GM19467 (cell line): ENCODE data around the gene ASAP2.
"Not testable (repeated sequence)": the region's sequence is repeated elsewhere in the genome, so short reads cannot be mapped to it uniquely, and the experiment has no call there.

Source experiments
- ATAC-seq: cut with Tn5 transposase; IDR thresholded peaks from one replicate; pipeline ENCODE4 v1.9.1; 2021; ENCODE audit warnings: mild to moderate bottlenecking, moderate library complexity; ENCODE audit not compliant: unreplicated experiment

ASAP2 gene

DNA sequence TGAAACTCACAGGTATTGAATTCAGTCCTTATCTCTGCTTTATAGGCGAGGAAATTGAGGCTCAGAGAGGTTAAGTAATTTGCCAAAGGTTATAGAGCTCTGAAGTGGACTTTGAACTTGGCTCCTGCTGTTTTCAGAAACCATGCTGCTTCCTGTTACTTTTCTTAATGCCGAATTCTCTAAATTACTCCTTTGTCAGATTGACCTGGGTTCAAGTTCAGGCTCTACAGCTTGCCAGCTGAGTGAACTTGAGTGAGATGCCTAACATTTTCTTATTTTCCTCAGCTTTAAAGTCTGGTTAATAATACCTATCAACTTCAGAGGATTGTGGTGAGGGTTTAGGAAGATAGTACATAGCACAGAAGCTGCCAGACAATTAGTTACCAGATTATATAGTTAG is 3.4 kb downstream of the ASAP2 start:
- no peak for ATAC-seq

DNA sequence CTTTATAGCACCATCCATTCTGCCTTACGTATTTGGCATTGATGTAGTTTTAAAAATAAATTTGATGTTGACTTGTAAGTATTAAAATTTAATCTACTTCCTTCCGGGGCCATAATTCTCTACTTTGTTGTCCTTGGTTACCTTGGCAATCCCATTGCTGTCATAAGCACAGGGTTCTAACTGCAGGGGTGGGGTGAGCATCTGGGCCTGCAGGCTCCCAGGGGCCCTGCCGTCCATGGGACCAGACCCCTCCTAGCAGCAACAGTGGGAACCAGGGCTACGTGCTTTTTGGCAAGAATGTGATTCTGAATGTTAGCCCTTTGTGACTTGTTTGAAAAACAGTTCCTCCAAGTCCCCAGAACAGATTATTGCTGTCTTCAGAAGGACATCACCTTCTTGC is 4.9 kb downstream of the ASAP2 start:
- ATAC-seq: no peak

DNA sequence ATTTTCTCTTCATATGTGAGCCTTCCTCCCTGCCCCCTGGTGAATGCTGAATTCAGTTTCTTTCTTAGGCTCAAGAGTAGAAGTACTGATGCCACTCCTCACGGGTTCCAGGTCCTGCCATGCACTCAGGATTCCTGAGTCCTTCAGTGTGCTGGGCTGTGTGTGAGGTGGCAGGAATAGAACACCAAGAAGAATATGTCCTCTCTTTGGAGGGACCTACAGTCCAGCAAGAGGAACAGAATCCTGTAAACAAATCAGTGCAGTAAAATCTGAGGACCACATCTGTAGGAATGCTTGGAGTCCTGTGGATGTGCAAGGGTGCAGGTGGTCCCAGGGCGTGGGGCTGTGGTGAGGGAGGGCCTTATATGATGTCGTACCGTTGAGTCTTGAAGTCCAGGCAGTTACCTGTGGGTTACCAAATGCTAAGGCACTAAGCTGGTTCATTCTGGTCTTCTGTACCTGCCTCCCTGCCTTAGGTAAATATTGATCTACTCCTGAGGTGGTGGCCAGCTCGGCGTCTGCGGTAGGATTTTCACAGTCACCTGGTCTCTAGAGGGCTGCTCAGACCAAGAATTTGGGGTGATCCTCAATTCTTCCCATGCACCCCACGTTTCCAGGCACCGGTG is 5.5 kb downstream of the ASAP2 start:
- ATAC-seq: no peak

DNA sequence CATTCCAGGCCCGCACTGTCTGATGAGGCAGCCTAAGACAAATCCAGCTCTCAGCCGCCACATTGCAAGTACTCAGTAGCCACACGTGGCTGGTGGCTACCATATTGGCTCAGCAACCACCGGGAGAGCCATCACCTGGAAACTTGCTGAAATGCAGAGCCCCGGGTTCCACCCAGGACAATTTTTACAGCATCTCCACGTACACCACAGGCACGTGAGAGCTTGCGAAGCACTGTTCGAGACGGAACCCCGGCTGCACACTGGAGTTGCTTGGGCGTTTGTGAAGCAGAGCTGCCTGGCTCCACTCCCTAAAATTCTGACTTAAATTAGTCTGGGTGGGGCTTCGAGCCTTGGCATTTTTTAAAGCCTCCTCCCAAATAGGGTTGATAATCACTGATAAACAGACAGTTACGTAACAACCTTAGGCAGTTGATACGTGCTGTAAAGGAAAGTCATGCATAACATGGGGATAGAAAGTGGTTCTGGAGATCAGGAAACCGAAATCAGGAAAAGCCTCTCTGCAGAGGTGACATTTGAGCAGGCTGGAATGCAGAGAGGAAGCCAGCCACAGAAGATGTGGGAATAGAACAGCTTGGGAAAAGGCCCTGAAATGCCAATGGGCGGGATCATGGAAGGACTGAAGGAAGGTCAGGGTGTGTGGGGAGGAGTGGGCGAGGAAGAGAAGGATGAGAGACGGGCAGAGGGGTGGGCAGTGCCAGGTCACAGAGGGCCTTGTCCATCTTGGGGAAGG is 6.2 kb downstream of the ASAP2 start:
- no peak for ATAC-seq

DNA sequence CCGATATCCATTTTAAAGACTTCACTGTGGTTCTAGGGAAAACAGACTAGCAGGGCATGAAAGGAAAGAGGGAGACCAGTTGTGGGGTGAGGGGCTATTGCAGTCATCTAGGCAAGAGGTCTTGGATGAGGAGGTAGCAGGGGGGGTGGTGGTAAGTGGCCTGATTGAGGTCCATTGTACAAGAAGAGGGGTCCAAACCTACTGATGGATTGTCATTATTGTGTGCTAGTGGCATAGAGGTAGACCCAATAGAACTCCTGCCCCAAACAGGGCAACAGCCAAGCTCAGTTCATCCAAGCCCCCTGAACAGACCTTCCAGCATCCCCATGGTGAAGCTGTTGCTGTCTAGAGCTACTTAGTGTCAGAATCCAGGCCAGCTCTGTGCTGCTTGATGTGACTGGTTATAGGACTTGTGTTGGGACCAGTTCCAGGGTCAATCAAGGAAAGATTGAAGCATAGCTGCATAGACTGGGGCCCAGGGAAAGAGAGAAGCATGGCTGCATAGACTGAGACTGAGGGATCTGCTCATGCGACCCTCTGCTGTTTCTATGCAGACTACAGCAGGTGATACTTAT is 7.0 kb downstream of the ASAP2 start:
- ATAC-seq: no peak

DNA sequence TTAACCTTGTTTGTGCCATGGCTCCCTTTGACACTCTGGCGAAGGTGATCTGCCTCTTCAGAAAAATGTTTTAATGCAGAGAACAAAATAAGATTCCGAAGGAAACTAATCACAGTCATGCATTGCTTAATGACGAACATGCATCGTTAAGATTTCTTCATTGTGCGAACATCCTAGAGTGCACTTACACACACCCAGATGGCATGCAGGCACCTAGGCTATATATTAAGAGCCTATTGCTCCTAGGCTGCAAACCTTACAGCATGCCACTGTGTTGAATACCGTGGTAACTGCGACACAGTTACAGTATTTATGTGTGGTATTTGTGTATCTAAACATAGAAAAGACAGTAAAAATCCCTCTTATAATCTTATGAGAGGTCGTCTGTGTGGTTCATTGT is 8.3 kb downstream of the ASAP2 start:
- no peak for ATAC-seq

DNA sequence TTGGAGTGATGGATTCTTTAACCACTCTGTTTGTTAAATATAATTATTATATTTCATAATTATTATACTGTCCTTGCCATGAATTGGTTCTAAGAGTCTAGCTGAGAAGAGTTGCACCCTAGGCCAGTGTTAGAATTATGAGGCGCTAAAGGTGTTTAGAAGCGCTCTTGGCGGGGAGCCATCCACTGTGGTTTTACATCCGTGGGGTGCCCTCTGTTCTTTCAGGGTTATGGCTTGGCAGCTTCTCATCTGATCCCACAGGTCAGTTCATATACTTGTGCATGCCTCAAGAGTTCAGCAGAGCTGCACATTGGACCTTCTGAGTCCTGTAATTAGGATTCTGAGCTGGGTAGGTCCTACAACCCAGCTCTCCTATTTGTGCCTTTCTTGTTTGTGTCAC is 9.1 kb downstream of the ASAP2 start:
- no peak for ATAC-seq

DNA sequence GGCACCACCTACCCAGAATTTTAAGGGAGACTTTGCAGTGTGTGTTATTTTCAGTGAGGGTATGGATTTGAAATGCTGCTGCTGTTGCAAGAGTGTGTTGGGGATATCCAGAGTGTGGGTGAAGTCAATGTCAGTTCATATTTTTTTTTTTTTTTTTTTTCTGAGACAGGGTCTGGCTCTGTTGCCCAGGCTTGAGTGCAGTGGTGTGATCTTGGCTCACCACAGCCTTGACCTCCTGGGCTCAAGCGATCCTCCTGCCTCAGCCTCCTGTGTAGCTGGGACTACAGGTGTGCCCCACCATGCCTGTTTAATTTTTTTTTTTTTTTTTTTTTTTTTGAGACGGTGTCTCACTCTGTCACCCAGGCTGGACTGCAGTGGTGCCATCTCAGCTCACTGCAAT is 9.5 kb downstream of the ASAP2 start:
- ATAC-seq: not testable (repeated sequence)

DNA sequence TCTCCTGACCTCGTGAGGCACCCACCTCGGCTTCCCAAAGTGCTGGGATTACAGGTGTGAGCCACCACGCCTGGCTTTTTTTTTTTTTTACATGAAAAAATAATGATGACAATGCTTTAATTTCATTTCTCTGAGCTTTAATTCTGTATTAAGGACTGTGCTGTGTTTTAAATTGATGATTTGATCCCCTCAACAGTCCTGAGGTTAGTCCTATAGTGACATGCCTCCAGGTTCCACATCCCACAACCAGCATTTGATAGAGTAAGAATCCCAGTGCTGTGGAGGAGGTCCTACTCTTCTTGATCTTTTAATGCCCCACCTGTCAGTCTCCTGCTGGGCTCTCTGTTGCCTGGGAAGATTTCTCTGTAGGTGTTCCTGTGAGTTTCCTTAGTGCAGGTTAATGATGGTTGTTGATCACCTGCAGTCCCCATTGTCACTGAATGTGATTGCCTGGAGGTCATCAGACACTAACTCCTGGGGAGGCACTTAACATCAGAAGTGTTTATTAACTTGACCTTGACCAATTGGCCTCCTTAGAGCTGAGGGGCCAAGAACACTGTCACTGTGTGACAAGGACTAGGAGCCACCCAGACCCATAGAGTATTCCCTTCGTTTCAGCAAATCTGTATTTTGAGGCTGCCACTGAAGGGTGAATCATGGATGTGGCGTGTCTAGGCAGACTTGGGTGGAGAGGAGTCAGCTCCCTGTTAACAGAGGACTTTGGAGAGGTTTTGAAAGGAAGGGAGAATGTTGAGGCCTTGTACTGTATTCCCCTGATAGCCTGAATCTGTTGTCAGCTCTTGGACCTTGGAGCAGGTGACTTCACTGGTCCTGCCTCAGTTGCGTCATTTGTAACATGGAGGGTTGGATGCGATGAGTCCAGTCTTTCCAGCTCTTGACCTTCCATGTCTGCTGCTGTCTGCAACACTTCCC is 11.5 kb downstream of the ASAP2 start:
- no peak for ATAC-seq

DNA sequence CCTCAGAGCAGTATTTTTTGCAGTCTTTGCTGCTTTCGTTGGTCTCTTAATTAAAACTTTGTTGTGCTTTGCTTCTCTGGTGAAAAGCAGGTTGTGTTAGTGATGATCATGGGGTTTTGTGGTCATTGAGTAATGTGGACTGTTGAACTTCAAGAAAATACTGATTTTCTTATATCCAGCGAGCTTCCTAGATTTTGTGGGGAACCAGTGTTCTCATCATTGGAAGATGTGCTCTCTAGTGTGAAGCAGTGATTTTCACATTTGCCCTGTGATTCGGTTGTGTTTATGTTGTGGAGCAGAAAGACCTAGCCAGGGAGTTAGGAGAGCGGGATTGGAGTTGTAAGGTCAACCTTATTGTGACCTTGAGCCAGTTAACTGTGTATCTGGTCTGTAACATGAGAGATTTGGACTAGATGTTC is 12.4 kb downstream of the ASAP2 start:
- no peak for ATAC-seq

DNA sequence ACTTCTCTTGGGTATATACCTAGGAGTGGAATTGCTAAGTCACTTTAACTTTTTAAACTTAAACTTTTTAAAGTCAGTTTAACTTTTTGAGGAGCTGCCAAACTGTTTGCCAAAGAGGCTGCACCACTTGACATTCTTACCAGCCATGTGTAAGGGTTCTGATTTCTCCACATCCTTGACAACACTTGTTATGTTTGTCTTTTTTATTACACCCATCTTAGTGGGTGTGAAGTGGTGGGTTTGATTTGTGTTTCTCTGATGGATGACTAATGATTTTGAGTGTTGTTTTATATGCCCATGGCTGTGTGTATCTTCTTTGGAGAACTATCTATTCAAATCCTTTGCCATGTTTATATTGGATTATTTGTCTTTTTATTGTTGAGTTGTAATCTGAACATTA is 13.6 kb downstream of the ASAP2 start:
- no peak for ATAC-seq

DNA sequence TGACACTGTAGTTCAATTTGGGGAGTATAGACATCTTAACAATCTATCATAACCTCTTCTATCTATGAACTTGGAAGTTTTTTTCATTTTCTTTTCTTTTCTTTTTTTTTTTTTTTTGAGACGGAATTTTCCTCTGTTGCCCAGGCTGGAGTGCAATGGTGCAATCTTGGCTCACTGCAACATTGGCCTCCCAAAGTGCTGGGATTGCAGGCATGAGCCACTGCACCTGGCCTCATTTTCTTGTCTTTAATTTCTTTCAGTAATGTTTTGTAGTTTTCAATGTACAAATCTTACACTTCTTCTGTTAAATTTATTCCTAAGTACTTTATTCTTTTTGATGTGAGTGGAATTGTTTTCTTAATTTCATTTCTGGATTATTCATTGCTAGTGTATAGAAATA is 14.6 kb downstream of the ASAP2 start:
- ATAC-seq: no peak

DNA sequence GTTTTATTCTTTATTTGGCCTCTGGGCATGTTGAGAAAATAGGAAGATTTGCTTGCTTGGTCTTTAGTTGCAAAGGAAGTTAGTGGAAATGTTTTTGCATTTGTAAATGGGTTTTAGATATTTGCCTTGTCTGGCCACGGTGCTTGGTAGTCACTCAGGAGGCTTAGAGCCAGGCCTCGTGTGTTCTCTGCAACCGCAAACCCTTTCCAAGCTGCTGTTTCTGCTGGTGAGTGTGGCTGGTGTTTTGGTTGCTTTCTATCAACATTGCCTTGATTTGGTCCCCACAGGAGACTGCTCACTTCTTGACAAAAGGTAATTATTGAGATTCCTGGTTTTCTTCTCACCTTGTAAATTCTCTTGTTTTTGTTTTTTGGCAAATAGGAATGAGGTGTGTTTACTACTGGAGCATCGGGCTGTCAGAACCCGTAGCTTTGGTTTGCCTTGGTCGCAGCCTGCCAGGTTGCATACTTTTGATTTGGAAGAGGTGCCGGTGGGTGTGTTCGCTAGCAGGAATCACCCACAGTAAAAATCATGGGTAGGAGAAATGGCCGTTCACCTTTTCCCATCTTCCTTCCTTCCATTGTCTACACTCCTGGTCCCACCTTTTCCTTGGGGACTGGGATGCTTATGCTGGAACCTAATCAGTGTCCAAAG is 15.8 kb downstream of the ASAP2 start:
- ATAC-seq: no peak

DNA sequence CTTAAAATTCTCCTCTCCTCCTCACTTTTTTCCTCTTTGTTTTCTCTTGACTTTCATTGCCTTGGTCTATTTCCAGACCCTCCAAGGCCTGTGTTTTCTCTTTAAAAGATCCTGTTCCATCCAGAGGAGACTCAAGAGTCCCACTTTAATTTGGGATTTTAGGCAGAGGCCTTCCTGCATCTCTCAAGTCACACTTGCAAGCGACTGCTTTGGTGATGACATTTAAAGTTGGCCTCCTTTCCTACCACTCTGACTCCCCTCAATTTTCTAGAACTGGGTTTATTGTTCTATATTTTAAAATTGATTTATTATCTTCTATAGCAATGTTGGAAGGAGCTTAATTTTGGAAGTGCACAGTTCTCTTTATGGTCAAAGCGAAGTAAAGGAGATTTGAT is 16.3 kb downstream of the ASAP2 start:
- ATAC-seq: no peak

DNA sequence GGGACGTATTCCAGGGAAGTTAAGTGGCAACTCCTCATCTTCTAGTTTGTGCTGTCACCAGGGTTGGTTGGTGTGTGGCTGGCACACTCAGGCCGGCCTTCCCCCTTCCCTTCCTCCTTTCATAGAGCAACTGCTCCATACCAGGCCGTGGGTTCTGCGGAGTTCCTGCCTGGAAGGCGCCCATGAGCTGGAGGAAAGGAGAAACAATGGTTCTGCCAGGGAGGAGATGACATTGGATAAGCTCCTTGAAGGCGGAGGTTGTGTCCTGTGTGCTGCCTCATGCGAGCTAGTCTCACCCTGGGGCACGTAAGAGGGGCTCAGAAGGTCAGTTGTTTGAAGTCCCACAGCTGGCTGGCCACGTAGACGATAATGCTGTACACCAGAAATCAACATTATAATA is 19.2 kb downstream of the ASAP2 start:
- ATAC-seq: no peak

DNA sequence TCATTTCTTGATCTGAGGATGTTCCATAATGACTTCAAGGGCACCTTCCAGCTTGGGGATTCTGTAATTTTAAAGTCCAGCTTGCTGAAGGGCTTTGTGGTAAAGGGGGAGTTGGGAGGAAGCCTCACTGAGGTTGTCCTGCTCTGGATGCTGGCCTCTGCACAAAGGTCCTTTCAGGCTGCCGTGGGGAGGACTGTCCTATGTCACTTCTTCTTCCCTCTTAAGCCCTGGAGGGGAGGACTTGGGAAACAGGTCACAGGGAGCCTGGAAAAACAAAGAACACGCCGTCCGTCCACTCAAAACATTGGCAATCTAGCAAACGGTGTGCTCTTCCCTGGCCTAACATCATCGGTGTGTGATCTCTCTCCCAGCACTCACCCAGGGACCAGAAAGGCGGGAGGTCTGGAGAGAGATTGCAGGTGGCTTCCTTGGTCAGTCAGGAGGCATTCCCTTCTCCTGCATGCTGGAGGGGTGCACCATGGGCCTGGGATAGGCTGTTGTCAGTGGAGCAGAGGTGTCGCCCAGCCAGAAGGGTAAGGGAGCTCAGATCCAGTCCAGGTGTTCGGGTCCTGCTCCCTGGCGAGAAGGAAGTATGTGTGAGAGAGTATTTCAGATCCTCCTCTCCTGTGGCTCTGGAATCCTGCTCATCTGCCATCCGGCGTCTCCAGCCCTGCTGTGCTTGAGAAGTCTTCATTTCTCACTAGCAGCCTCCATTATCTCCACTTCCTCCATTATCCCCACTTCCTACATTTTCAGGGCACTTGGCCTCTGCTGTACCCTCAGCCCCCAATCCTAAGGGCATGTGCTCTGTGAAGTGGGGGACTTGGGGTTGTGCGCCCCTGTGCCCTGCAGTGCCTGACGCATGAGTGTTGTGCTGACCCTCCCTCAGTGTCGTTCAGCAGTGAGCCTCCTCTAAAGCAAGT is 20.1 kb downstream of the ASAP2 start:
- no peak for ATAC-seq

DNA sequence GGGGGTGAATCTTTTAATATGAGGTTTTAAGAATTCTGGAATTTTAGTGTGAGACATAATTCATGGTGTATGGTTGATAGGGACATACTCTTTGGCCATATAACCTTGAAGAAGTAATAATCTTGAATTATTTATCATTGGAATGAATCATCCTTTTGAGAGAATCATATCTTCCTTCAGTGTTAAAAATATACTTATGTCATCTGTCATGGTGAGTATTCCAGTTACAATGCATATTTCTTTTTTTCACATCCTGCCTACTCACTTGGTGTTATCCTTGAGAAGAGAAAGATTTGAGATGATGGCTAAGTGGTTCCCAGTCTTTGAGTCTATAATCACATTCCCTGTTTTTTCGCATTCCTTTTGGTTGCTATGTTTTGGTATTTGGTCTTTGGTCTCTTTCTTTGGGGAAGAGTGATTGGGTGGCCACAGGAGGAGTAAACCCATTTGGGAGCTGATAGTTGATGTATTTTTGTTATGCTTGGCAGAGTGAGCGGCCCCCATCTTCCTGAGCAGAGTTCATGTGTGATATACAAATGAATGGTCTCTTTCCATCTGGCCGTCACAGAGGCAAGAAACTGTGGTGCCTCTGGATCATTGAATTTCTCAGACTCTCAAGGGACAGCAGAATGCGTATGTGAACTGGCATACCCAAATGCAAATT is 21.6 kb downstream of the ASAP2 start:
- no peak for ATAC-seq

DNA sequence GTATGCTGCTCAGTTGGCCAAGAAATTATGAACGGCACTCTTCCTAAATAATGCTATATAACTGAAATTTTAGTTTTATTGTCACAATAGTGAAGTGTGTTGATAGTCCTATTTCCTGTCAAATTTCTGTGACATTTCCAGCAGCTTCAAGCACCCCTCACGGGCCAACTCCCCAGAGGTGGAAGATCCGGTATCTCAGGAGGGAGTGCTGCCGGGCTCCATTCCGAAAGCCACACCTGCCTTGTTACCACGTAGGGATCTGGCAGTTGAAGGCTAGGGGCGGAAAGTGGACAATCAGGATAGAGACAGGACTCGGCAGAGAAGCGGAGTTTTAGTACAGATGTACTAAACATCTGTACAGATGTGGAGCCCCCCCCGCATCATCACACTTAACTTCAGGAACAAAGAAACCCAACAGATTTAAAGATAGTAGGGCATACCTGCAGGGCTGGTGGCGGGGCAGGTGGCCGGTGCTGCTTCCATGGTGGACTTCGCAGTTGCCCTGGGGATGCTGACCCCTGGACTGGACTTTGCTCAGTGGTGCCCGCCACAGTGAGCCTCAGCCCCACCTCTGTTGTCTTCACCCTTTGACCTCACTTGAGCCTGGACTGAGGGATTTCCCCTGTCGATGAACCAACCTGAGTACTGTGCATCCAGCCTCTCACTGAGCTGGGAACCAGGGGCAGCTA is 22.3 kb downstream of the ASAP2 start:
- ATAC-seq: no peak

DNA sequence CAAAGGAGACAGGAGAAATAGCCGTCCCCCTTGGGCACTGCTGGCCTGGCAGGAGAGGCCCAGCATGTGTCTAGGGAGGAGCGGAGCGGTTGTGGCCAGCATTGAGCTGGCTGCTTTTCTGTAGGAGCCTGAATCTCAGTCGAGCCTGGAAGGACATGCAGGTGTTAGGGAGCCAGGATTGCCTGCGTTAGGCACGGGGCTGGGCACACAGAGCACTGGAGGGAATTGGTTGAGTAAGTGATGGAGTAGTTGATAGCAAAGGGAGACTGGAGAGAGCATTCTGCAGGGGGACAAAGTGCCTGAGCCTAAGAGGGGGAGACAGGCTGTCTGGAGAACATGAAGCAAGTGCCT is 22.8 kb downstream of the ASAP2 start:
- ATAC-seq: no peak
